GM19193 (cell line): ENCODE results near the gene NXNL1.

ENCODE experiments used
- POLR2A ChIP-seq: IDR thresholded peaks from 4 replicates; pipeline ENCODE4 v1.6.1; 2011; ENCODE audit not compliant: insufficient read depth, insufficient read length; ENCODE audit errors: extremely low read depth

NXNL1 gene

DNA sequence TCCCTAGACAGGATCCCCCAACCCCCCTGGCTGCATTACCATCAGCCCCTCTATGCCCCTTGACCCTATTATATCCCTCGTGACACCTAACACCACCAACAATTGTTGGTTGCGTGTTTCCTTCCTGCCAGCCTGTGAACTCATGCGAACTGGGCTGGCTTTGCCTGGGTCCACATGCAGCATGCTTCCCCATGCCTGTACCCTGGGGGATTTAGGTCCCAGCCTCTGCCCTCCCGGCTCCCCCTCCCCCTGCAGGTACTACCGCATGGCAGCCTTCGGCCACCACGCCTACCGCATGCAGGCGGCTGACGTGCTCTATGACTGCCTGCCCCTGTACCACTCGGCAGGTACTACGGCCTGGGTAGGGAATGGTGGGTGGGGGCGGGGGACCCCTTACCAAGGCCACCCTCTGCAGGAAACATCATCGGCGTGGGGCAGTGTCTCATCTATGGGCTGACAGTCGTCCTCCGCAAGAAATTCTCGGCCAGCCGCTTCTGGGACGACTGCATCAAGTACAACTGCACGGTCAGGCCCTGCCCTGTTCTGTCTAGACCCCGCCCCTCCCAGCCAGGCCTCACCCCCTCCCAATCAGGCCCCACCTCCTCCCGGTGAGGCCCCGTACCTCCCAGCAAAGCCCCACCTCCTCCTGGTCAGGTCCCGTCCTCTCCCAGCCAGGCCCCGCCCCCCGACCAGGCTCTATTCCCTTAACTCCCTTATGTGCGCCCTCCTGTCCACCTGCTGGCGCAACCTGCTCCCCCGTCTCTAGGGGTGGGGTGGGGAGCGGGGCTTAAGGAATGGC is 28.1 kb upstream of the NXNL1 start:
- TF ChIP-seq POLR2A, result no peak

GRCh38 chr19:17487284-17488121 is 26.8 kb upstream of the NXNL1 start:
- TF ChIP-seq POLR2A, result no peak

DNA sequence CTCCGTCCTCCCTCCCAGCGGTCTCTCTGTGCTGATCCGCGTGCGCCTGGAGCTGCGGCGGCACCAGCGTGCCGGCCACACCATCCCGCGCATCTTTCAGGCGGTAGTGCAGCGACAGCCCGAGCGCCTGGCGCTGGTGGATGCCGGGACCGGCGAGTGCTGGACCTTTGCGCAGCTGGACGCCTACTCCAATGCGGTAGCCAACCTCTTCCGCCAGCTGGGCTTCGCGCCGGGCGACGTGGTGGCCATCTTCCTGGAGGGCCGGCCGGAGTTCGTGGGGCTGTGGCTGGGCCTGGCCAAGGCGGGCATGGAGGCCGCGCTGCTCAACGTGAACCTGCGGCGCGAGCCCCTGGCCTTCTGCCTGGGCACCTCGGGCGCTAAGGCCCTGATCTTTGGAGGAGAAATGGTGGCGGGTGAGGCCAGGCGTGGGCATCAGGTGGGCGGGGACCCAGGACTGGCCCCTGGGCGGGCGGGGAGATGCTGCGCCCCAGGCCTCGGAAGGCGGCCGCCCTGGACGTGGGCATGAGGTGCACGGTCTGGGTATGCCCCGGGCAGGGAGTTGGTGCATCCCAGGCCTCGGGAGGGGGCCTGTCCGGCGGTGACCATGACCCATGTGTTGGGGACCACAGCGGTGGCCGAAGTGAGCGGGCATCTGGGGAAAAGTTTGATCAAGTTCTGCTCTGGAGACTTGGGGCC is 26.0 kb upstream of the NXNL1 start:
- no peak for TF ChIP-seq POLR2A

GRCh38 chr19:17484520-17485185 is 23.9 kb upstream of the NXNL1 start:
- TF ChIP-seq POLR2A, result no peak

DNA sequence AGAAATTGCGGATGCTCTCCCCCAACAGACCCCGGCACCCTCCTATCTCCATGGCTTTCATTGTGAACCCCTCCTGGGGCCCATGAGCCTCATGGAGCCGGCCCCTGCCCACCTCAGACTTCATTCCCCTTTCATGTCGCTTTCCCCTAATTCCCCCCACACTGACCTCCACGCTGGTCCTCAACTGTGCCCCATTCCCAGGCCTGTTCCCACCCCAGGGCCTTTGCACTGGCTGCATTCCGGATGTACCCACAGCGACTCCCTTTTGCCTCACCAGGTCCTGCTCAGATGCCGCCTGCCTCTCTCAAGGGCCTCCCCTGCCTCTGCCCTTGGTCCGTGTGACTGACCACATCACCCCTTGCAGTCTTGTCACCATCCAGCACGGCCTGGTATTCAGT is 22.9 kb upstream of the NXNL1 start:
- no peak for TF ChIP-seq POLR2A

DNA sequence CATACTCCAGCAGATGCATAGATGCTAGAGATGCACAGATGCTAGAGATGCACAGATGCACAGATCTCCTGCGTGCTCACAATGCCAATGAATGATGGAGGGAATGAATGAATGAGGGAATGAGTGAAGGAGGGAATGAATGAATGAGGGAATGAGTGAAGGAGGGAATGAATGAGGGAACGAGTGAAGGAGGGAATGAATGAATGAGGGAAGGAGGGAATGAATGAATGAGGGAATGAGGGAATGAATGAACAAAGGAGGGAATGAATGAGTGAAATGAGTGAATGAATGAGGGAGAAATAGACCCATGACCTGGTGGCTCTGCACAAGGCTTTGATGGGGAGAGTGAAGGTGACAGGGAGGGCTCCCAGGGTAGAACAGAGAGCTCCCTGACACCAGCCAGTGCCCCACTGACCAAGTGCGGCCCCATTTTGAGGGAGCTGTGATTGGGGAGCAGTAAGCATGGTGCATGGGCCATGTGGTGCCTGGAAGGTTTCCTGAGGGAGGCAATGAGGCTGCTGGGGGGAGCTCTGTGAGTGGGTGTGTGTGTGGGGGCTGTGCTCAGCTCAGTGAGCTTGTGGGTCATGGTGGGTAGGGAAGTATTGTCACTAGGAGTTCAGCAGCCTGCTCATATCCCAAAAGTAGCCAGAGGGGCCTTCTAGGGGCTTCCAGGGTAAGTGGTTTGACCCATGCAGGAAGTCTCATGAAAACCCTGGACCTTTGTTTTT is 22.3 kb upstream of the NXNL1 start:
- TF ChIP-seq POLR2A, result no peak

GRCh38 chr19:17481986-17482385 is 21.3 kb upstream of the NXNL1 start:
- no peak for TF ChIP-seq POLR2A

GRCh38 chr19:17479325-17479791 is 18.6 kb upstream of the NXNL1 start:
- TF ChIP-seq POLR2A, result no peak

DNA sequence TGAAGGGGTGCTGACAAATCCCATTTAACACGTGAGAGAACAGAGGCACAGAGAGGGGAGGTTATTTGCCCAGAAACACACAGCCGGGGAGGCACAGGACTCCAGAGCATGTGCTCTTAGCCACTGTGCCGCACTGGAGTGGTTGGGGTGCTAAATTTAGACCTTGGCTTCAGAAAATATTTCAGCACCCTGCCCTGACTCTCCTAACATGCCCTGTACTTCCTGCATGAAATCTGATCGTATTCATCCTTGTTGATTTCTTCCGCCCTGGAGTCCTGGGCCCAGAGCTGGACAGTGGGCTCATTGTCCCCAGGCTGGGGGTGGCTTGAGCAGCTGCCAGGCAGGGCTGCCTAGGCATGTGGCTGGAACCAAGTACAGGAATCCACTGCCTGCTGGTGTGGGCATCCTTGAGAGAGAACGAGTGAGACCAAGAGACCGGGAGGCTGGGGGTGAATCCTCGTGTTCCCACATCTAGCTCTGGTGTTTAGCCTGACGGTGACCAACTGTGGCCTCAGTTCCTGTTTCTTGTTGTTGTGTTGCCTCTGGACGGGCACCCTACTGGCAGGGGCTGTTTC is 14.9 kb upstream of the NXNL1 start:
- no peak for TF ChIP-seq POLR2A

DNA sequence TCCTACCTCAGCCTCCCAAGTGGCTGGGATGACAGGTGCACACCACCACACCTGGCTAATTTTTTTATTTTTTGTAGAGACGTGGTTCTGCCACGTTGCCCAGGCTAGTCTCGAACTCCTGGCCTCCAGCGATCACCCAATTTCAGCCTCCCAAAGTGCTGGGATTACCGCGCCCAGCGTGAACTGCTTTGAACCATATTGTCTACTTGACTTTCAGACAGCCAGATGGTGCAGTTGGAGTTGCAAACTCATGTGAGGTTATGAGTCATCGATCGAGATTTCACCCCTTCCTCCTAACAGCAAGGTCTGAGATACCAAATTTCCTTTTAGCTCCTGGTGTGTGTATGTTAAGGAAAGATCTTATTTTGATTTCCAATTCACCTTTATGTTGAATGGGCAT is 12.3 kb upstream of the NXNL1 start:
- TF ChIP-seq POLR2A, result no peak

DNA sequence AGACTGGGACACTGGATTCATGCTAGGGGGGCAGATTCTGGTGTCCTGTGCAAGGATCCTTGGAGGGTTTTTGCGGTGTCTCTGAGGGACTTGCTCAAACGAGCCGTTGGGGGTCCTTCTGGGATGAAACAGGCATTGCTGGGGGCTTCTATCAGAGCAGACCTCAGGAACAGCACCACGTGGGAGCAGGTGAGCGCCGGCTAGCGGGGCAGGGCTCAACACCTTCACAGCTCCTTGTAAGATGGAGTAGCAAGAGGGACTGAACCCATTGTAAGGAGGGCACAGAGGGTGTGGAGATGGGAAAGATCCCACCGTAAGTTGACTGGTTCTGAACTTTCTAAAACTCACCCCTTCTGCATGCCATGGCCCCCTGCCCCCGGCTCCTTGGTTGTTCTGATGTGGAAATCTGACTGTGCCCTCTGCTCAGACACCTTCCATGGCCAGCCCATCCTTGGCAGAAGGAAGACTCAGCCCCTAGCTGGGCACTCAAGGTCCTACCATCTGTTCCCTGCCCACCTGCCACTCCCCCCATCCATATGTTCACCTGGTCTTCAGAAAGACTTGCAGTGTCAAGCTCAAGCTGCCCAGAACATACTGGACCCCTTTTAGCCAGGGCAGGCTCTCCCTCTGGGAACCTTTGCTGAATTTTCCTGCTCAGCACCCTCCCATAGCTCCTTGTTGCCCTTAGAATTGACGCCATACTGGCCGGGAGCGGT is 10.8 kb upstream of the NXNL1 start:
- no peak for TF ChIP-seq POLR2A

DNA sequence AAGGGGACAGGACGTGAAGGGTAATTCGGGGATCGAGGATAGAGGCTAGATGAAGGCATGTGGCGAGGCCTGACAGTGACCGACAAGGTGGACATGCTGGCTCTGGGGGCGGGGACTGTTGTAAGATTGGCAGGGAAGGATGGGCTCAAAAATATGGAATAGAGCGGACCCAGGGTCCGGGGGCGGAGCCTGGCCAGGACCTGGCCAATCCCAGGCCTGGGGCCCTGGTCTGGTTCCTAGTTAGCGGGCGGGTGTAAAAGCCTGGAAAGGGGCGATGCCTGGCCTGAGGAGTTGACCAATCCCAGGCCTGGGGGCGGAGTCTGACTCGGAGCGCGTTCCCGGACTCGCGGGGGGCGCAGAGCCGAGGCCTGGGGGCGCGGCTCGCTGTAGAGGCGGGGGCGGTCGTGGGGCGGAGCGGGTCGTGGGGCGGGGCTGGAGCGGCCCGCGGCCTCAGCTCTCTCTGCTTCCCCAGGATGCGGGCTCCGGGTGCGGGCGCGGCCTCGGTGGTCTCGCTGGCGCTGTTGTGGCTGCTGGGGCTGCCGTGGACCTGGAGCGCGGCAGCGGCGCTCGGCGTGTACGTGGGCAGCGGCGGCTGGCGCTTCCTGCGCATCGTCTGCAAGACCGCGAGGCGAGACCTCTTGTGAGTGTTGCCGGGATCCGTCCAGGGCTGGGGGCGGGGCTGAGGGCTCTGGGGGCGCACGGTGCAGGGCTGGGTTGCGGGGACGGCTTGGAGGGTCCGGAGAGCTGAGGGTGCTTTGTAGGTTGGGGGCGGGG is 9.5 kb upstream of the NXNL1 start, which contains the start of gene SLC27A1:
TSS of gene SLC27A1 (plus strand) at position 457 of the 774 bp plus-strand sequence. CDS start at position 474, 17 bp downstream.
- peak; percentile 45 for TF ChIP-seq POLR2A

DNA sequence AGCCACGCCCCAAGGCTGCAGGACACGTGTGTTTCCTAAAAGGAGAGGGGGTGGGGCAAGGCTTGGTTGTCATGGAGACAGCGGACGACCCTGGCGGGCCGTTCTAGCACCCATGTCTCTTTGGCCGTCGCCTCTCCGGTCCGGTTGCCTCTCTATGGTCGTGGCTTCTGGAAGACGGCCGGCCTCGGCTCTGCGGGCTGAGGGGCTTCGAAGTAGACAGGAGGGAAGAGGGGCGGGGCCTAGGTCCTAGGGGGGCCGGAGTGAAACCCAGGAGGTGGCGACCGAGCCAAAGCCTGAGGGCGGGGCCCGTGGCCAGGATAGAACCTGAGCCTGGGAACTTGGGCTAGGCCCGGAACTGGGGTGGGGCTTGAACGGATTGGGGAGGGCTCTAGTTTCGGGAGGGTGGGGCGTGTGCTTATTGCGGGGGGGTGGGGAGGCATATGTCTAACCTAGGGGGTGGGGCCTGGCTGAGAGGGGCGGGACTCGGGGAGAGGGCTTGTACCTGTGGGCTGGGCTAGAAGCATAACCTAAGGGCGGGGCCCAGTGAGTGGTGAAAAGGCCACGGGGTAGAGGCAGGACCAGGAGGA is 8.8 kb upstream of the NXNL1 start:
- TF ChIP-seq POLR2A, result no peak

GRCh38 chr19:17469092-17469480 is 8.4 kb upstream of the NXNL1 start:
- TF ChIP-seq POLR2A, result no peak
